Measurements from ENCODE around the gene SCEL.

- no peak for TF ChIP-seq POLR2A (IDR thresholded peaks at IDR 0.05)
- TF ChIP-seq, protein P1, sequence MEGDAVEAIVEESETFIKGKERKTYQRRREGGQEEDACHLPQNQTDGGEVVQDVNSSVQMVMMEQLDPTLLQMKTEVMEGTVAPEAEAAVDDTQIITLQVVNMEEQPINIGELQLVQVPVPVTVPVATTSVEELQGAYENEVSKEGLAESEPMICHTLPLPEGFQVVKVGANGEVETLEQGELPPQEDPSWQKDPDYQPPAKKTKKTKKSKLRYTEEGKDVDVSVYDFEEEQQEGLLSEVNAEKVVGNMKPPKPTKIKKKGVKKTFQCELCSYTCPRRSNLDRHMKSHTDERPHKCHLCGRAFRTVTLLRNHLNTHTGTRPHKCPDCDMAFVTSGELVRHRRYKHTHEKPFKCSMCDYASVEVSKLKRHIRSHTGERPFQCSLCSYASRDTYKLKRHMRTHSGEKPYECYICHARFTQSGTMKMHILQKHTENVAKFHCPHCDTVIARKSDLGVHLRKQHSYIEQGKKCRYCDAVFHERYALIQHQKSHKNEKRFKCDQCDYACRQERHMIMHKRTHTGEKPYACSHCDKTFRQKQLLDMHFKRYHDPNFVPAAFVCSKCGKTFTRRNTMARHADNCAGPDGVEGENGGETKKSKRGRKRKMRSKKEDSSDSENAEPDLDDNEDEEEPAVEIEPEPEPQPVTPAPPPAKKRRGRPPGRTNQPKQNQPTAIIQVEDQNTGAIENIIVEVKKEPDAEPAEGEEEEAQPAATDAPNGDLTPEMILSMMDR (IDR thresholded peaks at IDR 0.05), result no peak
These were observed 1.9 kb downstream of the SCEL start for GRCh38 chr13:77537289-77537919.

All from adrenal gland (tissue), 5 donors.